Measurements from ENCODE around the gene THSD4.

The THSD4 gene

DNA sequence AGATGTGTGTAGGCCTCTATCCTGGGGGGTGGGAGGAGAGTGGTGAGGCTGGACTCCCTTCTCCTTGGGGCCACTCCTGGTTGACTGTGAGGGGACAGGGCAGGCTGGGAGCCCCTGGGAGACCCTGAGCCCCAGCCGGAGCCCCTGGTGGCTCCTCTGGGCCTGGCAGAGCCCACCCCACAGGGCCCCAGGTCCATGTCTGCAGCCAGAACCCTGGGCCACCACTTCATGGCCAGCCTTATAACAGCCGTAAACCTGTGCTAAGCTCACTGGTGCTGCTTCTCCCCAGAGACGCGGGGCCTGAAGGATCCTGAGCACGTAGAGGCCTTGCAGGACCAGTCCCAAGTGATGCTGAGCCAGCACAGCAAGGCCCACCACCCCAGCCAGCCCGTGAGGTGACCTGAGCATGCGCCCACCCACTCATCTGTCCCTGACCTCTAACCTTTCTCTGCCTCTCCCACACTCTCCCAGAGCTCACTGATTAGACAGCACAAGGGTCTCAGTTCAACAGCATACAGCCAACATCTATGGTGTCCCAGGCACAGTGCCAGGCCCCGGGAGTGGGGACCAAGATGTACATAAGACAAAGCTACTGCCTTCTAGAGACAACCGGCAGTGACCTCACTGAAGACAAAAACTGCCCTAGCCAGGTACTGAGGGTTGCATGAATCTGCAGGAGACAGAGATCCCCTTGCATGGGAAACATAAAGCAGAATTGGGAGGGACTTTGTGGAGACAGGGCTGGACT is 698.6 kb downstream of the THSD4 start:
- ATAC-seq (ENCODE audit: low read depth) = no peak
- Mint-ChIP-seq H3K4me3 (no peak overlapping the region), H3K27ac (no peak overlapping the region)

DNA sequence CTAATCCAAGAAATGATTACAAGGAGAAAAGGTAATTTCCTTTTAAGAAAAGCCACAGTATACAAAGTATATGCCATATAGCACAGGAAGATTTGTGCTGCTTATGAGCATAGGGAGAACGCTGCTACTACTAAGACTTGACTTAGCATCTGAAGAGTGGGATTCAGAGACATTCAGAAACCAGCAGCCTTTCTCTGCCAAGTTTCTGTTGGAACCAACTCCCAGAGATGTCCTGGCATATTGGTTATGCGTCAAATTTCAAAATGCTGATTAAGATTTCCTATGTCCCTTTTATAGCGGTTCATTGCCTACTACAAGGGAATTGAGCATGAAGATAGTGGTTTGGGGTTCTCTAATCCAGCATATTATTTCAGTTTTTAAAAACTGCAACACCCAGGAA is 700.0 kb downstream of the THSD4 start:
- ATAC-seq (ENCODE audit: low read depth) = no peak
- no peaks in the 10 kb centered on the region for H3K27me3 Mint-ChIP-seq
- H3K4me1 Mint-ChIP-seq = no peaks in the 10 kb centered on the region
- no peak overlapping the region for H3K27ac Mint-ChIP-seq
- no peak overlapping the region for H3K4me3 Mint-ChIP-seq
- H3K36me3 Mint-ChIP-seq = no peaks in the 10 kb centered on the region
- DNase-seq (ENCODE audit: low spot score in 2 of 2) = no peak
- H3K9me3 Mint-ChIP-seq = peaks cover 4% of the 10 kb centered on the region

More for the DNA sequence above, 698.6 kb downstream of the THSD4 start:
- Mint-ChIP-seq H3K9me3 (peaks cover 4% of the 10 kb centered on the region), H3K36me3 (no peaks in the 10 kb centered on the region), H3K4me1 (no peaks in the 10 kb centered on the region), H3K27me3 (no peaks in the 10 kb centered on the region)
- no peak for DNase-seq (ENCODE audit: low spot score in 2 of 2)

DNA sequence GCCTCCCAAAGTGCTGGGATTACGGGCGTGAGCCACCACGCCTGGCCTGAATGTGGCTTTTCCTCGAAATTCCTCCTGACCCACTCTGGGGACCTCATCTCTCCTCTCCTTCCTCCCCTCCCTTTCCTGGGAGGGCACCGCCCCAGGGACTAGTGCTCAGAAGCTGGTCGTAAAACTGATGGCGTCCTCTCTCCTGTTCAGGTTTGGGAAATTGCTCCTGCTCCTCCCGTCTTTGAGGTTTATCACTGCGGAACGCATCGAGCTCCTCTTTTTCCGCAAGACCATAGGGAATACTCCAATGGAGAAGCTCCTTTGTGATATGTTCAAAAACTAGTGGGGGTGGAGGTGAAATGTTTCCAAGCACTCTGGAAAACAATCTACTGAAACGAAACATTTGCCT is 702.1 kb downstream of the THSD4 start:
- H3K36me3 Mint-ChIP-seq = peaks cover 6% of the 10 kb centered on the region
- H3K27ac Mint-ChIP-seq = no peak overlapping the region
- no peaks in the 10 kb centered on the region for H3K4me1 Mint-ChIP-seq
- H3K4me3 Mint-ChIP-seq = no peak overlapping the region
- no peaks in the 10 kb centered on the region for H3K27me3 Mint-ChIP-seq
- peaks cover 8% of the 10 kb centered on the region for H3K9me3 Mint-ChIP-seq
- DNase-seq (ENCODE audit: low spot score in 2 of 2) (no peak), ATAC-seq (ENCODE audit: low read depth) (no peak)

DNA sequence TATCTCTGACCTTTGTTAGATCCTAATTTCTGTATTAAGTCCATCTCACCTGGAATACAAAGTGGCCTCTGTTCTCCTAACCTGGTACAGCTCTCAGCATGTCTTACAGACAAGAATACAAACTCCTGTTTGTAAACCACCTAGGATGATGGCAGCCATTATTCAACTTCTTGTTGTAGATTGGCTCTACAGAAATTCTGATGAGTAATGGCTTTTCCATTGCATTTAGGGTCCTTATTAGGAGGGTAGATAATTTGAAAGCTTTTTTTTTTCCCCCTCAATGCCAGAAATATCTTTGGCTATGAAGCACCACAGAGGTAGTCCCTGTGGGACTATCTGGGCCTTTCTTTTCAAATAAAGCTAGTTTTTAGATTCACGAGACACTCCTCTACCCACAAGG is 704.9 kb downstream of the THSD4 start:
- Mint-ChIP-seq H3K36me3 (peaks cover 24% of the 10 kb centered on the region), H3K27me3 (no peaks in the 10 kb centered on the region), H3K4me1 (no peaks in the 10 kb centered on the region), H3K9me3 (peaks cover 12% of the 10 kb centered on the region), H3K27ac (no peak overlapping the region), H3K4me3 (no peak overlapping the region)
- no peak for DNase-seq (ENCODE audit: low spot score in 2 of 2)
- ATAC-seq (ENCODE audit: low read depth) = no peak

DNA sequence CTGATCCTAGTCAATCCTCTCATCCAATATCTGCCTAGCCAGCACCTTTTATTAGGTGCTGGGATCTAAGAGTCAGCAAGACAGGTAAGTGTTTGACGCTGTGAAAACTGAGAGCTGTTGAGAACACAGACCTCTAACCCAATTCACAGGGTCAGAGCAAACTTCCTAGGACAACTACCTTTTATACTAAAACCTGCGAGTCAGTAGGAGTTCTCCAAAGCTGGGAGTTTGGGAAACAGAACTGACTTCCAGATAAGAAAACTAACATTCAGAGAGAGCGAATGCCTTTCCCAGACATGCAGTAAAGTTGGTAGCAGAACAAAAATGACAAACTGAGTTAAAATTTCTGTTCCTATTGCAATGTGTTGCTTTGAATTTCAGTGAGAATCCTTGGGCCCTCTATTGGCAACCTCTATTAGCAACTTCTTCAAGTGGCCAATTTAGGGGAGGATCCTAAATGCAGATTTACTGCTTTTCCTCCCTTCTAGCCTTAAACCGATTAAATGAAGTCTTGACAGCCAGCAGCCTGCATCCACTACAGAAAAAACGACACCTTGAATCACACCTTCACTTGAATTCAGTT is 706.4 kb downstream of the THSD4 start:
- Mint-ChIP-seq H3K36me3 (peaks cover 36% of the 10 kb centered on the region), H3K27me3 (no peaks in the 10 kb centered on the region)
- no peak for ATAC-seq (ENCODE audit: low read depth)

DNA sequence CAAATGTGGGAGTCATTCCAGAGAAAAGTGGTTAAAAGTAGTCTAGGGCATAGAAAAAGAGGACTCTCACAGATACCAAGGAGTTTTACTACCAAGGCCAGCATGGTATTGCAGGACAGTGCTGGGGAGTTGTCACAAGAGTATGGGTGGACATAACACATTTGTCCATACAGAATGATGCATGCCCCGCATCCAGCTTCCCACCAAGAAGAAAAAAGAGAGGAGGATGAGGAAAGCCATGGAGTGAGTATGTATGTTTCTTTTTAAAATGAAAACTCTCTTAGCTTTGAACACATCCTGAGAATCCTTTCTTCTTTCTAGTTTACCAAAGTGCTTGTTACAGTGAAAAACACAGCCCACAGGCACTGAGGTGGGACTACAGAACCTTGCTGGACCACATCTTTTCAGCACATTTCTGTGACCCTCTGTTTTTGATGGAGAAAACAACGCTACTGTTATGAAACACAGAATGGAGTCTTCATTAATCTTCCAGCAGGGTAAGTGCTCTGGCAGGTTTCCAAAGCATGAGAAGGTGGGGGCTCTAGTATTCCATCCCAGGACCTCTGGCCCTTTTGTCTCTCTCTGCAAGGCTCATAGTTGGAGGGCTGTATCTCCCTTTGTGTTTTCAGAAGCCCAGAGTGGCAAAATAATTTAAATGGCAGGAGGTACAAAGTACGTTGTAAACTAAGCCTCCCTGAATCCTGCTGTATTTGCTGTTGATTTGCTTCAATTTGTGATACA is 707.8 kb downstream of the THSD4 start:
- no peaks in the 10 kb centered on the region for H3K4me1 Mint-ChIP-seq
- ATAC-seq (ENCODE audit: low read depth) = no peak
- H3K4me3 Mint-ChIP-seq = no peak overlapping the region
- no peak overlapping the region for H3K27ac Mint-ChIP-seq
- peaks cover 51% of the 10 kb centered on the region for H3K36me3 Mint-ChIP-seq
- DNase-seq (ENCODE audit: low spot score in 2 of 2) = no peak
- H3K27me3 Mint-ChIP-seq = no peaks in the 10 kb centered on the region
- peaks cover 10% of the 10 kb centered on the region for H3K9me3 Mint-ChIP-seq

More for the DNA sequence above, 706.4 kb downstream of the THSD4 start:
- H3K27ac Mint-ChIP-seq = no peak overlapping the region
- DNase-seq (ENCODE audit: low spot score in 2 of 2) = no peak
- peaks cover 12% of the 10 kb centered on the region for H3K9me3 Mint-ChIP-seq
- H3K4me3 Mint-ChIP-seq = no peak overlapping the region
- H3K4me1 Mint-ChIP-seq = no peaks in the 10 kb centered on the region

DNA sequence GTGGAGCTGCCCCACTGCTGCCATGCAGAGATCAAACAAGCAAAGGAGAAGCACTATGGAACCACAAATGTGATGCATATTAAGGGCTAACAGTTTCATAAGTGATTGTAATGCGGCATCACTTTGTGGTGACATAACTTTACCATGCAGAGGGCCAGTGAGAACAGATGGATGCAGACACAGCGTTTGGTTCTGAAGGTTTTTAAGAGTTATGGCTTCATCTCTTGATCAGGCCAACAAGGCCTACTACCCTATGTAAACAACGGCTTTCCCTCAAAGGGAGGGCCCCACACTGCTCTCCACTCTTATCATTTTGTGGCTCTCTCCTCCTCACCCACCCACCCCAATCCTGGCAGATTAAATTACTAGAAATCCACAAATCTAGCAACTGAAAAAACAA is 708.5 kb downstream of the THSD4 start:
- Mint-ChIP-seq H3K9me3 (peaks cover 8% of the 10 kb centered on the region), H3K27ac (no peak overlapping the region), H3K27me3 (no peaks in the 10 kb centered on the region), H3K4me1 (no peaks in the 10 kb centered on the region), H3K4me3 (no peak overlapping the region), H3K36me3 (peaks cover 58% of the 10 kb centered on the region)
- no peak for ATAC-seq (ENCODE audit: low read depth)
- no peak for DNase-seq (ENCODE audit: low spot score in 2 of 2)

DNA sequence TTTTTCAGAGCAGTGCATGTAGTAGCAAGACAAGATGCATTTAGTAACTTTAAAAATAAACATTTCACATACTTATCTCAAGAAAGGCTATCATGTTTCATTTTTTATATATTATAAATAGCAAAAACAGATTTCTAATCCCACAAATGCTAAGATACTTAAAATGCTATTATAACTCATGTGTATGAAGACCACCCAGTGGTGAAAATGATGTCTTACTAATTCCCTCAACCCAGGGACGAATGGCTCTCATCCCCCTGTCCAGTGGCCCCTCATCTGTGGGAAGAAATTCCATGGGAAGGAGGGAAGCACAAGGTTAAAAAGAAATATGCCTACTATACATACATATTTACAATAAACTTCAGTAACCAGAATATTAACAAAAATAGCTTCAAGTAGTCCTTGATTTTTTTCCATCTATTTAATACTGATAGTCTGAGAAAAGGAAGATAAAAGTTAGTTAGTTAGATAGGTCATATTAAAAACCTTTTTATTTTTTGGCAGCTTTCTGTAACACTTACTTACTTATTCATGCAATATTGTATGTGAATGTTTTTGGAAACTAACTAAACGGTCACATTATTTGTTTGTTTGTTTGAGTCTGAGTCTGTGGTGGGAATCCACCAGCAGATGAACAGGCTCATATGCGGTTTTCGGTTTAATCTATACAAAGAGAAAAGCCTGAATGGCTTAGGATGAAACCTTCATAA is 709.9 kb downstream of the THSD4 start:
- DNase-seq (ENCODE audit: low spot score in 2 of 2) = no peak
- no peaks in the 10 kb centered on the region for H3K27me3 Mint-ChIP-seq
- peaks cover 71% of the 10 kb centered on the region for H3K36me3 Mint-ChIP-seq
- ATAC-seq (ENCODE audit: low read depth) = no peak
- peaks cover 8% of the 10 kb centered on the region for H3K9me3 Mint-ChIP-seq
- H3K4me1 Mint-ChIP-seq = no peaks in the 10 kb centered on the region
- H3K4me3 Mint-ChIP-seq = no peak overlapping the region
- no peak overlapping the region for H3K27ac Mint-ChIP-seq

DNA sequence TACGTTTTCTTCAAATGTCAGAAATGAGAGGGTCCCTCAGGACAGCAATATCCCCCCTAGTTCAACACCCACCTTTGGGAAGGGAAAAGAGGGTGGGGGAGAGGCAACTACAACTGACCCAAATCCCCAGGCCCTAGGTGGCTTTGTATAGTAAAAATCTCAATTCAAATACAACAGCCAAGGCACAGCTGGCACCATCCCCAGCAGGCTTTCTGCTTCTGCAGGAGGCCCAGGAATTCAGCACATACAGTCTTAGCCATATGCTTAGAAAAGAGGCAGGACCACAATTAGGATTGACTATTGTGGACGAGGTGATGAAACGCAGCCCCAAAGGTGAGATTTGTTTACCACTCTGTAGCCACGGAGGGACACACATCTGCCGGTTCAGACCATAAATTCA is 710.9 kb downstream of the THSD4 start:
- Mint-ChIP-seq H3K27me3 (no peaks in the 10 kb centered on the region), H3K4me1 (no peaks in the 10 kb centered on the region), H3K4me3 (no peak overlapping the region), H3K27ac (no peak overlapping the region), H3K9me3 (peaks cover 8% of the 10 kb centered on the region), H3K36me3 (peaks cover 73% of the 10 kb centered on the region)
- ATAC-seq (ENCODE audit: low read depth) = no peak
- no peak for DNase-seq (ENCODE audit: low spot score in 2 of 2)

DNA sequence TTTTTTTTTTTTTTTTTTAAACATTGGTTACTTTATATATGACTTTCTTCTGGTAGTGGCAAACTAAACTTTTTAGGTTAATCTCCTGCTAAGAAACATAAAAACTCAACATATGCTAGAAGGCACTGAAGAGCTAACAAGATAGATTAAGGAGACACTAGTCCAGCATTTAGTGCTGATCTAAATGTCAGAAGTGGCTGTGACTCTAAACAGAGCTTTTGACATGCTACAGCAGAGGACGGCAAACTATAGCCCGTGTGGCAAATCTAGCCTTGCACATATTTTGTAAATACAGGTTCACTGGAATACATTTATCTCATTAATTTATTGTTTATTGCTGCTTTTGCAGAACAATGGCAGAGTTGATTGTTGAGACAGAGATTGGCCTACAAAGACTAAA is 715.7 kb downstream of the THSD4 start:
- peaks cover 47% of the 10 kb centered on the region for H3K36me3 Mint-ChIP-seq
- H3K27me3 Mint-ChIP-seq = no peaks in the 10 kb centered on the region

More for the DNA sequence above, 715.7 kb downstream of the THSD4 start:
- H3K27ac Mint-ChIP-seq = no peak overlapping the region
- no peaks in the 10 kb centered on the region for H3K4me1 Mint-ChIP-seq
- H3K4me3 Mint-ChIP-seq = no peak overlapping the region
- H3K9me3 Mint-ChIP-seq = no peaks in the 10 kb centered on the region
- DNase-seq (ENCODE audit: low spot score in 2 of 2) (no peak), ATAC-seq (ENCODE audit: low read depth) (no peak)

Data from memory B cell (primary cell).